ENCODE results near the gene PPP2R2B. TPM values are rescaled to one million over a fixed set of nuclear protein-coding genes. Genes with fewer than 3 reads are reported as not detected.

The PPP2R2B gene
- total RNA-seq, 1 donor: not detected

- no peak for DNase-seq (ENCODE audit: low read depth)
These were observed 15.9 kb downstream of the PPP2R2B start for GRCh38 chr5:146862641-146863040.

GRCh38 chr5:146860213-146860893 is 18.2 kb downstream of the PPP2R2B start:
- no peak for DNase-seq (ENCODE audit: low read depth)
- TF ChIP-seq CTCF (IDR thresholded peaks at IDR 0.05; ENCODE audit: insufficient read depth, low read length): no peak
- no peak overlapping the region for H3K4me3 ChIP-seq (ENCODE audit: low read depth, low read length)

More at GRCh38 chr5:146862641-146863040, 15.9 kb downstream of the PPP2R2B start:
- H3K4me3 ChIP-seq (ENCODE audit: low read depth, low read length): no peak overlapping the region
- TF ChIP-seq CTCF (IDR thresholded peaks at IDR 0.05; ENCODE audit: insufficient read depth, low read length): no peak

- DNase-seq (ENCODE audit: low read depth): no peak
- no peak for TF ChIP-seq CTCF (IDR thresholded peaks at IDR 0.05; ENCODE audit: insufficient read depth, low read length)
- no peak overlapping the region for H3K4me3 ChIP-seq (ENCODE audit: low read depth, low read length)
These were observed 26.5 kb downstream of the PPP2R2B start for GRCh38 chr5:146852089-146852488.

- H3K4me3 ChIP-seq (ENCODE audit: low read depth, low read length): no peak overlapping the region
- no peak for DNase-seq (ENCODE audit: low read depth)
- no peak for TF ChIP-seq CTCF (IDR thresholded peaks at IDR 0.05; ENCODE audit: insufficient read depth, low read length)
These were observed 27.4 kb downstream of the PPP2R2B start for GRCh38 chr5:146851133-146851532.

GRCh38 chr5:146849694-146850303 is 28.8 kb downstream of the PPP2R2B start:
- H3K4me3 ChIP-seq (ENCODE audit: low read depth, low read length): no peak overlapping the region
- TF ChIP-seq CTCF (IDR thresholded peaks at IDR 0.05; ENCODE audit: insufficient read depth, low read length): no peak
- DNase-seq (ENCODE audit: low read depth): no peak

- no peak overlapping the region for H3K4me3 ChIP-seq (ENCODE audit: low read depth, low read length)
- DNase-seq (ENCODE audit: low read depth): no peak
- no peak for TF ChIP-seq CTCF (IDR thresholded peaks at IDR 0.05; ENCODE audit: insufficient read depth, low read length)
These were observed 30.4 kb downstream of the PPP2R2B start for GRCh38 chr5:146848133-146848532.
